HEK293 (cell line): ENCODE results near the gene TSPAN14.
"Not testable (repeated sequence)": the region's sequence is repeated elsewhere in the genome, so short reads cannot be mapped to it uniquely, and the experiment has no call there.

Experiments used
- CTCF ChIA-PET: fragments of 350-600 bp; formaldehyde crosslinking; extraction: SDS; loops from one replicate; lab custom pipeline; 2021; ENCODE audit warnings: antibody characterized with exemption; lab: Yijun Ruan, JAX
- POLR2A ChIA-PET: fragments of 300-600 bp; formaldehyde crosslinking; extraction: SDS; loops from one replicate; lab custom pipeline; 2020; ENCODE audit warnings: antibody characterized with exemption, inconsistent platforms; lab: Yijun Ruan, JAX
- H3K27ac ChIP-seq: fragments of 200-500 bp; sonication (Bioruptor generic); 2 replicates; pipeline ENCODE4 v1.5.1; 2014; ENCODE audit warnings: low read depth, low read length, control low read depth, inconsistent platforms; ENCODE audit errors: extremely low read depth
- H3K36me3 ChIP-seq, 2 experiments: fragments of 200-500 bp in 1 of 2; sonication (Bioruptor generic) in 1 of 2; 1 replicate in 1 of 2; 2 replicates in 1 of 2; pipeline ENCODE4 v1.5.1; 2014 to 2017; ENCODE audit warnings: inconsistent platforms in 2 of 2, low read length in 2 of 2; ENCODE audit not compliant: control insufficient read depth in 2 of 2, insufficient read depth in 1 of 2
- H3K4me1 ChIP-seq: fragments of 200-500 bp; sonication (Bioruptor generic); 2 replicates; pipeline ENCODE4 v1.5.1; 2014; ENCODE audit warnings: mild to moderate bottlenecking, low read length, inconsistent platforms; ENCODE audit not compliant: control insufficient read depth, insufficient read depth
- H3K4me3 ChIP-seq: 2 replicates; pipeline ENCODE4 v1.5.1; 2011; ENCODE audit warnings: low read depth, mild to moderate bottlenecking, control low read depth, low read length, moderate library complexity
- H3K9me3 ChIP-seq: fragments of 200-500 bp; sonication (Bioruptor generic); 2 replicates; pipeline ENCODE4 v1.5.1; 2014; ENCODE audit warnings: low read depth, low read length, inconsistent platforms; ENCODE audit not compliant: control insufficient read depth, insufficient read depth
- OSR2 ChIP-seq: fragments of 450-650 bp; formaldehyde crosslinking; IDR thresholded peaks from 2 replicates; pipeline ENCODE4 v1.5.1; 2016; ENCODE audit warnings: missing biosample characterization, missing genetic modification characterization
- RBAK ChIP-seq: fragments of 450-650 bp; formaldehyde crosslinking; IDR thresholded peaks from 2 replicates; pipeline ENCODE4 v1.5.1; 2016; ENCODE audit warnings: missing biosample characterization, missing genetic modification characterization
- ZBTB8A ChIP-seq: fragments of 450-650 bp; formaldehyde crosslinking; IDR thresholded peaks from 2 replicates; pipeline ENCODE4 v1.5.1; 2016; ENCODE audit warnings: missing biosample characterization, missing genetic modification characterization
- ZNF175 ChIP-seq: fragments of 450-650 bp; formaldehyde crosslinking; IDR thresholded peaks from 2 replicates; pipeline ENCODE4 v1.5.1; 2016; ENCODE audit warnings: missing biosample characterization, missing genetic modification characterization
- ZNF280D ChIP-seq: fragments of 450-650 bp; formaldehyde crosslinking; IDR thresholded peaks from 2 replicates; pipeline ENCODE4 v1.5.1; 2016; ENCODE audit warnings: missing biosample characterization, missing genetic modification characterization
- ZNF704 ChIP-seq: fragments of 450-650 bp; formaldehyde crosslinking; IDR thresholded peaks from 2 replicates; pipeline ENCODE4 v1.5.1; 2016; ENCODE audit warnings: missing biosample characterization, missing genetic modification characterization
- ZNF776 ChIP-seq: fragments of 450-650 bp; formaldehyde crosslinking; IDR thresholded peaks from 2 replicates; pipeline ENCODE4 v1.5.0; 2017; ENCODE audit warnings: missing biosample characterization, missing genetic modification characterization, borderline replicate concordance
- TF ChIP-seq, protein P1 (sequence below): fragments of 450-650 bp; formaldehyde crosslinking; IDR thresholded peaks from 2 replicates; pipeline ENCODE4 v1.5.1; 2016; ENCODE audit warnings: missing biosample characterization, missing genetic modification characterization
- TF ChIP-seq, protein P2 (sequence below): fragments of 450-650 bp; formaldehyde crosslinking; IDR thresholded peaks from 2 replicates; pipeline ENCODE4 v1.5.1; 2016; ENCODE audit warnings: missing biosample characterization, missing genetic modification characterization
- TF ChIP-seq, protein P3 (sequence below): fragments of 450-650 bp; formaldehyde crosslinking; IDR thresholded peaks from 2 replicates; pipeline ENCODE4; 2016; ENCODE audit warnings: missing biosample characterization, missing genetic modification characterization

Gene TSPAN14

GRCh38 chr10:80542053-80542452 lies 87.9 kb downstream of the TSPAN14 start (continued):
- TF ChIP-seq, protein P1, sequence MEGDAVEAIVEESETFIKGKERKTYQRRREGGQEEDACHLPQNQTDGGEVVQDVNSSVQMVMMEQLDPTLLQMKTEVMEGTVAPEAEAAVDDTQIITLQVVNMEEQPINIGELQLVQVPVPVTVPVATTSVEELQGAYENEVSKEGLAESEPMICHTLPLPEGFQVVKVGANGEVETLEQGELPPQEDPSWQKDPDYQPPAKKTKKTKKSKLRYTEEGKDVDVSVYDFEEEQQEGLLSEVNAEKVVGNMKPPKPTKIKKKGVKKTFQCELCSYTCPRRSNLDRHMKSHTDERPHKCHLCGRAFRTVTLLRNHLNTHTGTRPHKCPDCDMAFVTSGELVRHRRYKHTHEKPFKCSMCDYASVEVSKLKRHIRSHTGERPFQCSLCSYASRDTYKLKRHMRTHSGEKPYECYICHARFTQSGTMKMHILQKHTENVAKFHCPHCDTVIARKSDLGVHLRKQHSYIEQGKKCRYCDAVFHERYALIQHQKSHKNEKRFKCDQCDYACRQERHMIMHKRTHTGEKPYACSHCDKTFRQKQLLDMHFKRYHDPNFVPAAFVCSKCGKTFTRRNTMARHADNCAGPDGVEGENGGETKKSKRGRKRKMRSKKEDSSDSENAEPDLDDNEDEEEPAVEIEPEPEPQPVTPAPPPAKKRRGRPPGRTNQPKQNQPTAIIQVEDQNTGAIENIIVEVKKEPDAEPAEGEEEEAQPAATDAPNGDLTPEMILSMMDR (tag by site-specific recombination): no peak
- no peak for TF ChIP-seq OSR2 (tag by site-specific recombination)

GRCh38 chr10:80542652-80543318 lies 88.7 kb downstream of the TSPAN14 start:
- Histone ChIP-seq H3K4me1 (no peaks in the 10 kb centered on the region), H3K27ac (no peak overlapping the region), H3K4me3 (no peak overlapping the region), H3K36me3 (no peaks in the 10 kb centered on the region), H3K9me3 (no peaks in the 10 kb centered on the region)
- TF ChIP-seq, protein P2, sequence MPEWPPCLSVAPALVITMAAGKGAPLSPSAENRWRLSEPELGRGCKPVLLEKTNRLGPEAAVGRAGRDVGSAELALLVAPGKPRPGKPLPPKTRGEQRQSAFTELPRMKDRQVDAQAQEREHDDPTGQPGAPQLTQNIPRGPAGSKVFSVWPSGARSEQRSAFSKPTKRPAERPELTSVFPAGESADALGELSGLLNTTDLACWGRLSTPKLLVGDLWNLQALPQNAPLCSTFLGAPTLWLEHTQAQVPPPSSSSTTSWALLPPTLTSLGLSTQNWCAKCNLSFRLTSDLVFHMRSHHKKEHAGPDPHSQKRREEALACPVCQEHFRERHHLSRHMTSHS (tag by site-specific recombination): no peak
- no peak for TF ChIP-seq ZNF280D
- TF ChIP-seq ZBTB8A (tag by site-specific recombination): no peak
- no peak for TF ChIP-seq RBAK (tag by site-specific recombination)
- no peak for TF ChIP-seq OSR2 (tag by site-specific recombination)
- TF ChIP-seq, protein P3, sequence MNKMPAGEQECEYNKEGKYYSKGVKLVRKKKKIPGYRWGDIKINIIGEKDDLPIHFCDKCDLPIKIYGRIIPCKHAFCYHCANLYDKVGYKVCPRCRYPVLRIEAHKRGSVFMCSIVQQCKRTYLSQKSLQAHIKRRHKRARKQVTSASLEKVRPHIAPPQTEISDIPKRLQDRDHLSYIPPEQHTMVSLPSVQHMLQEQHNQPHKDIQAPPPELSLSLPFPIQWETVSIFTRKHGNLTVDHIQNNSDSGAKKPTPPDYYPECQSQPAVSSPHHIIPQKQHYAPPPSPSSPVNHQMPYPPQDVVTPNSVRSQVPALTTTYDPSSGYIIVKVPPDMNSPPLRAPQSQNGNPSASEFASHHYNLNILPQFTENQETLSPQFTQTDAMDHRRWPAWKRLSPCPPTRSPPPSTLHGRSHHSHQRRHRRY (tag by site-specific recombination): no peak
- POLR2A ChIA-PET: no interaction called here
- CTCF ChIA-PET: interaction anchor here (1.0 kb wide), 1 partner anchor 37 kb away, joined by 6 read pairs; no protein-coding TSS in a partner anchor

- H3K4me1 ChIP-seq, H3K4me3 ChIP-seq, POLR2A ChIA-PET, CTCF ChIA-PET, H3K27ac ChIP-seq, H3K36me3 ChIP-seq, H3K9me3 ChIP-seq: not testable (repeated sequence)
Observed at GRCh38 chr10:80543319-80543672, 89.2 kb downstream of the TSPAN14 start.

DNA sequence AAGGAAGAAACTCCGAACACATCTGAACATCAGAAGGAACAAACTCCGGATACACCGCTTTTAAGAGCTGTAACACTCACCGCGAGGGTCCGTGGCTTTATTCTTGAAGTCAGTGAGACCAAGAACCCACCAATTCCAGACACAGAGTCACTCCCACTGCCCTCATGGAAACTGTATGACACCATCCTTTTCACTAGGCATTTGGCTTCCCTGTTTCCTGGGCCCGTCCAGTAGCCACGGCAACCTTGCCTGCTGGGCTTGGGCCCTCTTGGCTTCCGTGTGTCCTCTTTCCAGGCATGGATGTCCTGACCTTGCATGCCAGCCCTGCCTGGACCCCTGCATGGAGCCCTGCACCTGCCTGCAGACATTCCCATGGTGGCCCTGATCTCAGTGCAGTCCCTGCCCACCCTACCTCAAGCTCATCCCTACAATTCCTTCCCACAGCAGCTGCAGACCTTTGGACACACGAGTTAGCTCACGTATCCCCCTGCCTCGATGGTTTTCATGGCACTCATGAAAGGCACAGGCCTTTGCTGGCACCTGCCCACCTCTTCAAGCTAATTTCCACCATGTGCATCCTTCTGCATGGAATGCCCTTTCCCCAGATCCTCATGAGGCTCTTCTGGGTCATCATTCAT lies 90.3 kb downstream of the TSPAN14 start:
- TF ChIP-seq ZNF704 (tag by site-specific recombination) (no peak), ZNF776 (tag by site-specific recombination) (no peak), ZNF175 (tag by site-specific recombination) (no peak)
- TF ChIP-seq, protein P2 (tag by site-specific recombination): no peak
- TF ChIP-seq, protein P3 (tag by site-specific recombination): no peak
- Histone ChIP-seq H3K36me3 (no peaks in the 10 kb centered on the region), H3K4me1 (no peaks in the 10 kb centered on the region), H3K4me3 (no peak overlapping the region), H3K27ac (no peak overlapping the region), H3K9me3 (no peaks in the 10 kb centered on the region)
- ChIA-PET CTCF (interaction anchor here (0.5 kb wide), 1 partner anchor 29 kb away, joined by 3 read pairs; no protein-coding TSS in a partner anchor), POLR2A (no interaction called here)
